ENCODE data around the gene XCL1.

The XCL1 gene

DNA sequence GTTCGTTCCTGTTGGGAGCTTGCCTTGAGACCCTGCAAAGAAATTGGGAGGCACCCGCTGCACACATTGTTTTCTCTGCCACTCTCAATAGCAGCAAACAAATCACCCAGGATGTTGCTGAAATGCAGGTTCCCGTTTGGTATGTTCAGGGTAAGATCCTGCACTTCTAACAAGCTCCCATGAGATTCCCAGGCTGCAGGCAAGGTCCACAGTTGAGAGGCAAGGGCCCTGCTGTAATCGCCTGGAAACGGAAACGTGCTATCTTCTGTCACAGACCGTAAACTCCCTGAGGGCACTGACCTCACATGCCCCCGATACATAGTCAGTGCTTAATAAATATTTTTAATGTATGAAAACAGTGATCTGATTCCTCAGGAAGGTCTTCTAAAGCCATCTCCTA lies 37.8 kb downstream of the XCL1 start:
- DNase-seq: no peak
- Histone ChIP-seq H3K27ac (no peak overlapping the region), H3K36me3 (replicated peaks) (no peaks in the 10 kb centered on the region), H3K4me3 (ENCODE audit: low read depth, low read length) (no peak overlapping the region), H3K27me3 (replicated peaks) (no peaks in the 10 kb centered on the region)
- in situ Hi-C loops (cut with HindIII; ENCODE audit: low pct_ligation_motif_present, low sequenced_read_pairs): loop anchor here (25.0 kb wide), 1 partner anchor 723 kb away; no protein-coding TSS in a partner anchor
- TF ChIP-seq, protein P1, sequence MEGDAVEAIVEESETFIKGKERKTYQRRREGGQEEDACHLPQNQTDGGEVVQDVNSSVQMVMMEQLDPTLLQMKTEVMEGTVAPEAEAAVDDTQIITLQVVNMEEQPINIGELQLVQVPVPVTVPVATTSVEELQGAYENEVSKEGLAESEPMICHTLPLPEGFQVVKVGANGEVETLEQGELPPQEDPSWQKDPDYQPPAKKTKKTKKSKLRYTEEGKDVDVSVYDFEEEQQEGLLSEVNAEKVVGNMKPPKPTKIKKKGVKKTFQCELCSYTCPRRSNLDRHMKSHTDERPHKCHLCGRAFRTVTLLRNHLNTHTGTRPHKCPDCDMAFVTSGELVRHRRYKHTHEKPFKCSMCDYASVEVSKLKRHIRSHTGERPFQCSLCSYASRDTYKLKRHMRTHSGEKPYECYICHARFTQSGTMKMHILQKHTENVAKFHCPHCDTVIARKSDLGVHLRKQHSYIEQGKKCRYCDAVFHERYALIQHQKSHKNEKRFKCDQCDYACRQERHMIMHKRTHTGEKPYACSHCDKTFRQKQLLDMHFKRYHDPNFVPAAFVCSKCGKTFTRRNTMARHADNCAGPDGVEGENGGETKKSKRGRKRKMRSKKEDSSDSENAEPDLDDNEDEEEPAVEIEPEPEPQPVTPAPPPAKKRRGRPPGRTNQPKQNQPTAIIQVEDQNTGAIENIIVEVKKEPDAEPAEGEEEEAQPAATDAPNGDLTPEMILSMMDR (IDR thresholded peaks at IDR 0.05; ENCODE audit: low read depth, low read length, missing control alignments): no peak

DNA sequence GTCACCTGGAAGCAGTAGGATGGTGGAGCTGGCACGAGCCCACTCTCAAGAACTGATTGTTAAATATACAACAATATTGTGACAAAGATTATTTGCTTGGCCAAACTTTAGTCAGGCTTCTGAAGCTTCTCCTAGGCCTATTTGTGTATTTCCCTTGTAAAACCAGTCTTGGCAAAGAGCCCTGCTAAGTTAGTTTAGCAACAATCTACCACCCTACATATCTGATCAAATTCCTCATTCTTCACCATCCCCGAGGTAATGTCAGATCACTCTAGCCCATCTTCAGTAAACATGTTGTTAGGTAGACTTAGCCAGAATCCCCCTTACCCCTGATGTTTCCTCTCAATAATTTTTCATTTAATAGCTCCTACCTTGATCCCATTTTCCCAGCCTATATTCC lies 39.6 kb downstream of the XCL1 start:
- TF ChIP-seq, protein P1 (IDR thresholded peaks at IDR 0.05; ENCODE audit: low read depth, low read length, missing control alignments): no peak
- in situ Hi-C loops (cut with HindIII; ENCODE audit: low pct_ligation_motif_present, low sequenced_read_pairs): loop anchor here (25.0 kb wide), 1 partner anchor 721 kb away; no protein-coding TSS in a partner anchor
- no peak for DNase-seq
- Histone ChIP-seq H3K27ac (no peak overlapping the region), H3K4me3 (ENCODE audit: low read depth, low read length) (no peak overlapping the region), H3K36me3 (replicated peaks) (no peaks in the 10 kb centered on the region), H3K27me3 (replicated peaks) (no peaks in the 10 kb centered on the region)

DNA sequence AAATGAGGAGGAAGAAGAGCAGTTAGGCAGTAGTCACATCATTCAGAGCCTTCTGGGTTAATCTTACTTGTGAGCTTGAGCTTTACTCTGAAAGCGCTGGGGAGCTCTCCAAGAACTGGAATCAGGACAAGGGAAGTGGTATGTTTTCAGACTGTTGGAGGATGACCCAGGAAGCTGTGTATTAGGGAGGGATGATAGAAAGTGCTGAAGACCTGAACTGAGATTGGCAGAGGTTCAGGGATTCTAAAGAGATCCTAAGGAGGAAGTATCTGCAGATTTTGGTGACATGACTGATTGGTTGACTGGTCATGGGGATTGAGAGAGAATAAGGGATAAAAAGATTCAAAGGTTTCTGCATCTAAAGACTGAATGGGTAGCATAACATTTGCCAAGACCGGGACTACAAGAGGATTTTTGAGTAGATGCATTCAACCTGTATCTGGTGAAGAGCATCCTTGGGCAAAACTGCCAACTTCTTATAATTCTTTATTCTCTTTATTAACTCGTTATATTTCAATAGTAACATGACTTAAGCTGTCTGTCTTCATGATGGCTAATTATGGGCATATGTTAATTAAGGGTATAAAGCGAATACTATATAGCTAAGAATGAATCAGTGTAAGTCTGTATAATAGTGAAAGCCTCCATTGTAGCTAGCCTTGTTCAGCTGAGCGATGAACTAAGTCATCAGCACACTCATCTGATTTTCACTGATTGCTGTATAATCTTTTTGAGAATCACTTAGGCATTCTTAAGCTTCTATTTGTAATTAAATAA lies 41.8 kb downstream of the XCL1 start:
- TF ChIP-seq, protein P1 (IDR thresholded peaks at IDR 0.05; ENCODE audit: low read depth, low read length, missing control alignments): no peak
- no peak for DNase-seq
- H3K27me3 ChIP-seq (replicated peaks): no peaks in the 10 kb centered on the region
- in situ Hi-C loops (cut with HindIII; ENCODE audit: low pct_ligation_motif_present, low sequenced_read_pairs): loop anchor here (25.0 kb wide), 1 partner anchor 719 kb away; no protein-coding TSS in a partner anchor
- no peaks in the 10 kb centered on the region for H3K36me3 ChIP-seq (replicated peaks)
- no peak overlapping the region for H3K4me3 ChIP-seq (ENCODE audit: low read depth, low read length)
- H3K27ac ChIP-seq: no peak overlapping the region

DNA sequence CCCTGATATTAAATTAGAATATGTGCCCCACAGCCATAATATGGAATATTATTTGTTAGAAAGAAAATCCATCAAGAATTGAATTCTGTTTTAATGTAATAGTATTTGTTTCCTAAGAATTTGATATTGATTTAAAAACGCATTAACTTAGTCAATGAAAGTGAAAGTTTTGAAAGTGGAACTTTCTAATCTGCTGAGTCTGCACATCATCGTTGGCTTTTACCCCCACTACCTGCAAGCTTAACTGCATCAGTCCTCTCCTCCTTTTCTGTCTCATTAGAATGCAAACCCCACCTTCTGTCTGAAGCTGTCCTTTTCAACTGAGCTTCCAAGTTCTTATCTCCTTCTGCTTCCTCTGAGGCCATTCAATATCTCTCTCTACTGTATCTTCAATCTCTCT lies 42.5 kb downstream of the XCL1 start:
- in situ Hi-C loops (cut with HindIII; ENCODE audit: low pct_ligation_motif_present, low sequenced_read_pairs): loop anchor here (25.0 kb wide), 1 partner anchor 718 kb away; no protein-coding TSS in a partner anchor
- TF ChIP-seq, protein P1 (IDR thresholded peaks at IDR 0.05; ENCODE audit: low read depth, low read length, missing control alignments): no peak
- Histone ChIP-seq H3K27me3 (replicated peaks) (no peaks in the 10 kb centered on the region), H3K27ac (no peak overlapping the region), H3K4me3 (ENCODE audit: low read depth, low read length) (no peak overlapping the region), H3K36me3 (replicated peaks) (no peaks in the 10 kb centered on the region)
- DNase-seq: no peak

DNA sequence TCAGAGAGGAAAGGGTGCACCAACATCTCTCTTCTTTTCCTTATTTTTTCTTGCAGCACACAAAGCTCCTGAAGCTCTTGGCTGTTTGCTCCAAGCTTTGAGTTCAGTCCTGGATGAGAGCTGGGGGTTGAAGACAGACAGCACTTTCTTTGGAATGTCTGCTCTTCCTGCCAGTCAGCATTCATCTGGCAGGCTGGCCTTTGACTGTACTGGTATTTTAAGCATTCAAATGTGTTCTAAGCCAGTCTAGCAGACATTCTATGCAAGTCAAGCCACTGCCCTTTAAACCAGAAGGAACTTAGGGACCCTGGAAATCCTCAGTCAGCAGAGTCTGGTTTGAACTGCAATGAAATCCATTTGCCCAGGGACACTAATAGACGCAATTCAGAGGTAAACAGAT lies 45.0 kb downstream of the XCL1 start:
- DNase-seq: peak; percentile 51
- Histone ChIP-seq H3K36me3 (replicated peaks) (no peaks in the 10 kb centered on the region), H3K27me3 (replicated peaks) (no peaks in the 10 kb centered on the region), H3K4me3 (ENCODE audit: low read depth, low read length) (no peak overlapping the region), H3K27ac (no peak overlapping the region)
- in situ Hi-C loops (cut with HindIII; ENCODE audit: low pct_ligation_motif_present, low sequenced_read_pairs): loop anchor here (25.0 kb wide), 1 partner anchor 716 kb away; no protein-coding TSS in a partner anchor
- TF ChIP-seq, protein P1 (IDR thresholded peaks at IDR 0.05; ENCODE audit: low read depth, low read length, missing control alignments): no peak

Measured in brain microvascular endothelial cell (primary cell).